BJ (cell line): ENCODE measurements around the gene KIAA1671. TPM values are rescaled to one million over a fixed set of nuclear protein-coding genes. Genes with fewer than 3 reads are reported as not detected.

Experiments
- CTCF ChIA-PET: fragments of 350-600 bp; formaldehyde crosslinking; extraction: SDS; loops from one replicate; lab custom pipeline; 2021; ENCODE audit warnings: antibody characterized with exemption, inconsistent platforms; lab: Yijun Ruan, JAX
- POLR2A ChIA-PET: fragments of 300-600 bp; sonication (Branson Sonifier 250); formaldehyde crosslinking; extraction: SDS; loops from one replicate; lab custom pipeline; 2021; ENCODE audit warnings: antibody characterized with exemption; lab: Charles Lee
- DNase-seq: peaks from one replicate; pipeline ENCODE4 v3.0.0-alpha.2; 2011; ENCODE audit warnings: low read depth
- H3K27me3 ChIP-seq: 2 replicates; pipeline ENCODE4 v1.6.0; 2011; ENCODE audit warnings: low read length; ENCODE audit not compliant: control insufficient read depth, insufficient read depth
- H3K36me3 ChIP-seq: 2 replicates; pipeline ENCODE4 v1.5.1; 2011; ENCODE audit warnings: low read length; ENCODE audit not compliant: control insufficient read depth, insufficient read depth
- H3K4me3 ChIP-seq: 2 replicates; pipeline ENCODE4 v1.5.1; 2011; ENCODE audit warnings: low read depth, mild to moderate bottlenecking, control low read depth, low read length
- CTCF ChIP-seq: IDR thresholded peaks from 2 replicates; pipeline ENCODE4 v1.5.1; 2011; ENCODE audit warnings: low read depth, mild to moderate bottlenecking, control low read depth, inconsistent platforms, low read length, moderate library complexity; ENCODE audit not compliant: insufficient read depth
- polyA plus RNA-seq: library from polyadenylated mRNA; depleted of rRNA; stranded (reverse); fragments of >200 nt; gene quantifications from 2 replicates; pipeline ENCODE4 v1.2.3, GENCODE V29; 2011

KIAA1671 gene
- polyA plus RNA-seq, 1 experiment = 0.11 TPM

DNA sequence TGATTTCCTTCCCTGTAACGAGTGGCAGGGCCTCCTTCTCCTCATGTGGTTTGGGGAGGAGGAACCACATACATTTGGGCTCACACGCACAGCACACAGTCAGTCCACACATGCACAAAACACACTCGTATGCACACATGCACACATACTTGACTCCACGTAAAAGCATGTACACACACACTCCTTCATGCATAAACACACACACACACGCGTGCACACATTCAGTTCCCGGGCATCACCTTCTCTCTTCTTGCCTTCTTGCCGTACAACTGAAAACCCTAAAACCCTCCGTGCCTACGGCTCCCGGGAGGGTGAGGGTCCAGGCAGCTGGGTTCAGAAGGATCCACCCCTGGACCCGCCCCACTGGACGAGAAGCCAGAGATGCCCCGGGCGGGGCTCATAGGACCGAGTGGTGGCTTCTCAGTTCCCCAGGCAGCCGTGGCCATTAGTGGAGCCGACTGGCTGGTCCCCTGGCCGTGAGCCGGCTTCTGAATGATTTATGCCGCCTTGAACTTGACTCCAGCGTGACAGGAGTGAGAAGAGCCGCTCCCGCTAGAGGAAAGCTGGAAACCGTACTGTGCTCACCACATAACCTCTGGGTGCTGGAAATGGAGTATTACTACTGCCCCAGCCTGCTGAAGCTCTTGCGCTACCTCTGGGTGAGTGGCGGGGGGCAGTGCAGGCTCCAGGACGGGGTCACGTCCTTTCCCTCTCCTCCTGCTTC, 117.4 kb downstream of the KIAA1671 start:
- no peak for DNase-seq
- H3K36me3 ChIP-seq = no peaks in the 10 kb centered on the region
- H3K27me3 ChIP-seq = peaks cover 4% of the 10 kb centered on the region
- ChIA-PET POLR2A (no interaction called here), CTCF (interaction anchor here (1.7 kb wide), 1 partner anchor 21 kb away, joined by 3 read pairs; no protein-coding TSS in a partner anchor)
- H3K4me3 ChIP-seq = no peak overlapping the region
- TF ChIP-seq CTCF = no peak

DNA sequence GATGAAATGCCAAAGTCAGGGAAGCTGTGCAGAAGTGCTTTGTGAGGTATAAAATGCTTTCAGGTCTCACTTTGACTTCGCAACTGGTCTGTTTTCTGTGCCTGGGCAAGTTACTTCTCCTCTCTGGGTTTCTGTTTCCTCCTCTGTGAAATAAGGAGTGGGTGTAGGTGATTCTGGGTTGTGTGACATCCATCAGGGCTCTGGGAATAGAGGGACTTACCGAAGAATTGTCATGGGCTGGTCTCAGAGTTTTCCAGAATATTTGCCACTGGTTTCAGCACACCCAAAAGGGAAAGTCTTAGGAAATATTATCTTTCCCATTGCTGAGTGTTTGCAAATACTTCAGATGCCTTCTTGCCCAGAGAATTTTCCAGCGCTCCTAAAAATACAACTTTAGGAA, 118.4 kb downstream of the KIAA1671 start:
- no peaks in the 10 kb centered on the region for H3K36me3 ChIP-seq
- ChIA-PET POLR2A (no interaction called here), CTCF (interaction anchor here (1.7 kb wide), 1 partner anchor 22 kb away, joined by 3 read pairs; no protein-coding TSS in a partner anchor)
- no peak overlapping the region for H3K4me3 ChIP-seq
- DNase-seq = no peak
- no peak for TF ChIP-seq CTCF
- H3K27me3 ChIP-seq = peaks cover 4% of the 10 kb centered on the region

DNA sequence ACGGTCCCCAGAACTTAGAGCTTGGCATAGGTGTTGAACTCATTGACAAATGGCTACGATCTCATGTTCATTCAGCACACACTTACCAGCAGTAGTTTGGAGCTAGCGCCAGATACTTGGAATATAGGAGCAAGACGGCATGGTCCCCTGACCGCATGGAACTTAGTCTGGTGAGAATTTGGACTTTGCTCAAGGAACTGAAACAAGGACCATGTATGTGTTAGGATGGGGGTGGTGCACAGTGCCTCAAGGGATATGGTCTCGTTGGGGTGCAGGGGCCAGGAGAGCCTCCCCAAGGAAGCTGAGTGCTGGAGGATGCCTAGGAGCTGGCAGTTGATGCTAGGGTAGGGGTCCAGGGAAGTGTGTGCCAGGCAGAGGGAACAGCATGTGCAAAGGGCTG, 119.2 kb downstream of the KIAA1671 start:
- CTCF ChIA-PET = interaction anchor here (1.3 to 1.7 kb wide), 2 partner anchors 15 to 23 kb away, joined by 3 to 4 read pairs; no protein-coding TSS in a partner anchor
- Histone ChIP-seq H3K36me3 (no peaks in the 10 kb centered on the region), H3K27me3 (peaks cover 4% of the 10 kb centered on the region), H3K4me3 (no peak overlapping the region)
- DNase-seq = no peak
- POLR2A ChIA-PET = no interaction called here
- TF ChIP-seq CTCF = no peak

DNA sequence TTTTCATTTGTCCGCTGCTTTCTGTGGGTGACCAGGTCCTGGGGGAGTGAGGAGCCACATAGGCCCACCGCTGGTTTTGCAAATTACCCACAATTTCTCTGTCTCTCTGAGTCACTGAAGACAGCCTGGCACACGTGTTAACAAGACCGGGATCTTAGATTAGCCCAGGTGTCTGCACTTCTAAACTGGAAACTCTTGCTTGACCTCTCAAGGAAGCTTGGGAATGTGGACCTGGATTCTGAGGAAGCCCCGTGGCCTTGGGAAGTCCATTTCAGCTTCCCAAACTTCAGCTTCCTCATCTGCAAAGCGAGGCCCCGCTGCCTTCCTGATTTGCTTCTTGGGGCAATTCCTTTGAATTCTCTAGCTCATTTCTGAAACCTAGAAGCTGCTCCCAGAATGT, 119.9 kb downstream of the KIAA1671 start:
- ChIA-PET POLR2A (no interaction called here), CTCF (interaction anchor here (1.1 to 1.3 kb wide), 2 partner anchors 15 to 18 kb away, joined by 3 to 4 read pairs; no protein-coding TSS in a partner anchor)
- H3K27me3 ChIP-seq = peaks cover 4% of the 10 kb centered on the region
- no peak overlapping the region for H3K4me3 ChIP-seq
- H3K36me3 ChIP-seq = no peaks in the 10 kb centered on the region
- no peak for TF ChIP-seq CTCF
- DNase-seq = no peak

DNA sequence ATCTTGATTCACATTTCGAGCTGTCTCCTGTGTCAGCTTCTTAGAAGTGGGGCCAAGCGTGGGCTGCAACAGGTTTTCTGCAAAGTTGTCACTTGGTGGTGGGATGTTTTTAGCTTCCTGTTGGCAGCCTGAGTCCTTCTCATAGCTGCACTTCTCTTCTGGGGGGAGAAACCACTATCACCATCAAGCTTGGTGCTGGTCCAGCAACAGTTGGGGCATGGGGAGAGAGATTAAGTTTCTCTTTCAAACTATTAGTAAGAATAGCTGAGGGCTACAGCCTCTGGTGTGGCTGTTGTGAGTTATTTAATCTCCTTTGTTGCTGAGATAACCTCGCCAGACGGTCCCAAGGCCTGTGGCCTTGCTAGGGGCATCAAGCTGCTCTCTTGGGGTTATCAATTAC, 123.8 kb downstream of the KIAA1671 start:
- Histone ChIP-seq H3K4me3 (no peak overlapping the region), H3K27me3 (no peaks in the 10 kb centered on the region), H3K36me3 (no peaks in the 10 kb centered on the region)
- CTCF ChIA-PET = interaction anchor here (1.0 to 1.6 kb wide), 3 partner anchors 26 to 138 kb away, joined by 3 to 4 read pairs (median 4); no protein-coding TSS in a partner anchor
- DNase-seq = no peak
- TF ChIP-seq CTCF = no peak
- POLR2A ChIA-PET = no interaction called here
